HG03460 (cell line): ENCODE results near the gene TTLL10.

ENCODE experiments used
- ATAC-seq: cut with Tn5 transposase; IDR thresholded peaks from one replicate; pipeline ENCODE4 v1.9.1; 2021; ENCODE audit not compliant: unreplicated experiment

TTLL10 gene

GRCh38 chr1:1173793-1174415 lies at the start of gene TTLL10:
Gene TTLL10 (plus strand): TSS chr1:1173880. CDS start chr1:1179216, 5,336 bp downstream.
- ATAC-seq, result no peak

- no peak for ATAC-seq
Measured at GRCh38 chr1:1124508-1124785, 49.2 kb upstream of the TTLL10 start.

- ATAC-seq, result no peak
Measured at GRCh38 chr1:1124786-1125642, 48.7 kb upstream of the TTLL10 start.

- no peak for ATAC-seq
Measured at GRCh38 chr1:1125945-1126344, 47.7 kb upstream of the TTLL10 start.

- no peak for ATAC-seq
Measured at GRCh38 chr1:1127551-1128451, 45.9 kb upstream of the TTLL10 start.

- no peak for ATAC-seq
Measured at GRCh38 chr1:1128454-1129139, 45.1 kb upstream of the TTLL10 start.

- ATAC-seq, result no peak
Measured at GRCh38 chr1:1129381-1129821, 44.3 kb upstream of the TTLL10 start.

- ATAC-seq, result no peak
Measured at GRCh38 chr1:1130206-1131120, 43.2 kb upstream of the TTLL10 start.

- ATAC-seq, result no peak
Measured at GRCh38 chr1:1132042-1132950, 41.4 kb upstream of the TTLL10 start.

- no peak for ATAC-seq
Measured at GRCh38 chr1:1132956-1133750, 40.5 kb upstream of the TTLL10 start.

- ATAC-seq, result no peak
Measured at GRCh38 chr1:1134300-1134970, 39.2 kb upstream of the TTLL10 start.

- ATAC-seq, result no peak
Measured at GRCh38 chr1:1135339-1136136, 38.1 kb upstream of the TTLL10 start.

GRCh38 chr1:1136547-1137230 lies 37.0 kb upstream of the TTLL10 start:
- ATAC-seq, result peak; percentile 33

GRCh38 chr1:1137256-1138045 lies 36.2 kb upstream of the TTLL10 start:
- peak; percentile 66 for ATAC-seq

- no peak for ATAC-seq
Measured at GRCh38 chr1:1140673-1141072, 33.0 kb upstream of the TTLL10 start.
